ENCODE results near the gene SLC51B. TPM values are rescaled to one million over a fixed set of nuclear protein-coding genes. Genes with fewer than 3 reads are reported as not detected.

SLC51B gene
- total RNA-seq, 2 experiments from 2014 or later: not detected

DNA sequence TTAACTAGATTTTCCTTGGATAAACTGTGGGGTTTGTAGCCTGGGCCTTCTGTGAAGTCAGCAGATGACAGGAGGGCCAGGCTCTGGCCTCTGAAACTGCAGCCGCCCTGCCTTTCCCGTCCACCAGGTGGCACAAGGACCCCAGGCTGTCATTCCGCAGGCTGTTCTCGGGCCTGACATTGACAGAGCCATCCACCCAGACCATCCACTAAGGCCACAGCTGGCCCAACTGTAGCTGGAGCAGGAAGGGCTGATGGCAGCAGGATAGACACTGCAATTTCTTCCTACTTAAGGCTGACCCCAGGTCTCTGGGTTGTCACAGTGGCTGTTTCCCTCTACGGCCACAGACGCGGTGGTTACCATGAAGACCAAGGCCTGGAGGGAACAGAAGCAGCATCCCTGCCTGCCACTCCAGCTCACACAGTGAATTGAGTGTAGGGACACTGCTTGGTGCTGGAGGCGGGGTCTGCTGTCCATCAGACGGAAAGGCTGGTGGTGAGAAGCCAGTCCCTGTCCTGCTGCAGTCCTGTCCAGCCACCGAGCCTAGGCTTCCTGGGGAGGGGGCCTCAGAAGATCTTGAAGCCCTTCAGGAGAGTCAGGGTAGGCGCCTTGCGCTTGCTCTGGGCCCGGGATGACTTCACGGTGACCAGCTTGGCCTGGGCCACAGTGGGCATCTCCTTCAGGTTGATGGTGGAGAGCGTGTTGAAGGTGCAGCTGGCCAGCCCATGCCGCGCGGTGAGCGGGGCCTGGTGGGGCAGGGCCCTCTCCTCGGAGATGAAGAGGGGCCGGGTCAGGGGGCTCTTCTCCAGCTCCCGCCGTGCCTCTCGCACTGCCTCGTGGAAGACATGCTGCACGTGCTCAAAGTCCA lies 9.4 kb downstream of the SLC51B start:
- Histone ChIP-seq H3K4me3 (ENCODE audit: low read depth, low read length, poor library complexity, severe bottlenecking) (no peak overlapping the region), H4K20me1 (ENCODE audit: insufficient read depth, low read length) (no peaks in the 10 kb centered on the region), H2AFZ (ENCODE audit: low read length) (no peak overlapping the region; the same call in 1 of the 2 replicates), H3K27ac (ENCODE audit: low read depth, low read length, poor library complexity, severe bottlenecking) (no peak overlapping the region), H3K9me3 (ENCODE audit: low read length) (no peaks in the 10 kb centered on the region), H3K36me3 (ENCODE audit: insufficient read depth, low read length) (no peaks in the 10 kb centered on the region), H3K4me1 (ENCODE audit: insufficient read depth, low read length, poor library complexity, severe bottlenecking) (peaks cover 17% of the 10 kb centered on the region), H3K79me2 (ENCODE audit: insufficient read depth, low read depth, low read length) (no peaks in the 10 kb centered on the region), H3K4me2 (ENCODE audit: low read length) (no peak overlapping the region), H3K9me2 (ENCODE audit: insufficient read depth, low read length) (no peaks in the 10 kb centered on the region)
- TF ChIP-seq, protein P1, sequence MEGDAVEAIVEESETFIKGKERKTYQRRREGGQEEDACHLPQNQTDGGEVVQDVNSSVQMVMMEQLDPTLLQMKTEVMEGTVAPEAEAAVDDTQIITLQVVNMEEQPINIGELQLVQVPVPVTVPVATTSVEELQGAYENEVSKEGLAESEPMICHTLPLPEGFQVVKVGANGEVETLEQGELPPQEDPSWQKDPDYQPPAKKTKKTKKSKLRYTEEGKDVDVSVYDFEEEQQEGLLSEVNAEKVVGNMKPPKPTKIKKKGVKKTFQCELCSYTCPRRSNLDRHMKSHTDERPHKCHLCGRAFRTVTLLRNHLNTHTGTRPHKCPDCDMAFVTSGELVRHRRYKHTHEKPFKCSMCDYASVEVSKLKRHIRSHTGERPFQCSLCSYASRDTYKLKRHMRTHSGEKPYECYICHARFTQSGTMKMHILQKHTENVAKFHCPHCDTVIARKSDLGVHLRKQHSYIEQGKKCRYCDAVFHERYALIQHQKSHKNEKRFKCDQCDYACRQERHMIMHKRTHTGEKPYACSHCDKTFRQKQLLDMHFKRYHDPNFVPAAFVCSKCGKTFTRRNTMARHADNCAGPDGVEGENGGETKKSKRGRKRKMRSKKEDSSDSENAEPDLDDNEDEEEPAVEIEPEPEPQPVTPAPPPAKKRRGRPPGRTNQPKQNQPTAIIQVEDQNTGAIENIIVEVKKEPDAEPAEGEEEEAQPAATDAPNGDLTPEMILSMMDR (conservative IDR thresholded peaks at IDR 0.05; ENCODE audit: low read length): peak; percentile 85
- no peak for TF ChIP-seq EZH2phosphoT487 (IDR thresholded peaks at IDR 0.05; ENCODE audit: borderline replicate concordance, low read depth, low read length)
- no TSS peak for BruUV-seq (replicated peaks)
- POLR2A ChIA-PET: interaction anchor here (0.8 kb wide), 1 partner anchor 243 kb away, joined by 3 read pairs; no protein-coding TSS in a partner anchor
- peak; percentile 70 for DNase-seq (ENCODE audit: low spot score)
- CTCF ChIA-PET (ENCODE audit: unreplicated experiment): no interaction called here
- intact Hi-C loops (cut with micrococcal nuclease; ENCODE audit: unreplicated experiment): loop anchor here (1.0 to 2.0 kb wide), 4 partner anchors 21 to 243 kb away; no protein-coding TSS in a partner anchor

DNA sequence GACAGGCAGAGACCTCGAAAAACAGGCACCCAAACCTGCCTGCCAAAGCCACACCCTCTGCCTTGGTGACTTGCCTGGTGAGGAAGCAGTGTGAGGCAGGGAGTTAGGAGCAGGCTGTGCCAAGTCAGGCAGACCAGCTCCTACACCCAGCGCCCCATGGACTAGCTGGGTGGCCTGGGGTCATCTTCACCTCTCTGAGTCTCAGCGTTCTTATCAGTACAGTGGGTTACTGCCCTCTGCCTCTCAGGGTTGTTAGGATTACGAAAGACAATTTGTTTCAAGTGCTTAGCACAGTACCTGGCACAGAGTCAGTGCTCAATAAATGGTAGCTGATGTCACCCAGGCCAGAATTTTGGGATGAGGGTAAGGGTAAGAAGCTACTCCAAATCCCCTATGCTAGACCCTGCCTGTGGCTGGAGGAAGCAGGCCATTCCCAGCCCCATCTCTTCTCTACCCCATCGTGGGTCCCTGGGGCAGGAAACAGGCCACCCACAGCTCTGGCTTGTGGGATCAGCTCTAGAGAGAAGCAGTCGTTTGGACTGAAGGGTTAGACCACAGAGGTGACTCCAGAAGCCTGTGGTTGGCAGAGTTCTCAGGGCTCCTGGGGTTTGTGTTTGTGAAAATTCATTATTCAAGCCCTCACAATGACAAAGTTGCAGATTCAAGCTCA lies 10.1 kb downstream of the SLC51B start:
- Histone ChIP-seq H3K9me3 (ENCODE audit: low read length) (no peaks in the 10 kb centered on the region), H3K4me2 (ENCODE audit: low read length) (no peak overlapping the region), H3K4me3 (ENCODE audit: low read depth, low read length, poor library complexity, severe bottlenecking) (no peak overlapping the region), H3K27ac (ENCODE audit: low read depth, low read length, poor library complexity, severe bottlenecking) (no peak overlapping the region), H3K9me2 (ENCODE audit: insufficient read depth, low read length) (no peaks in the 10 kb centered on the region), H2AFZ (ENCODE audit: low read length) (no peak overlapping the region), H4K20me1 (ENCODE audit: insufficient read depth, low read length) (no peaks in the 10 kb centered on the region), H3K36me3 (ENCODE audit: insufficient read depth, low read length) (no peaks in the 10 kb centered on the region), H3K4me1 (ENCODE audit: insufficient read depth, low read length, poor library complexity, severe bottlenecking) (peaks cover 11% of the 10 kb centered on the region), H3K79me2 (ENCODE audit: insufficient read depth, low read depth, low read length) (no peaks in the 10 kb centered on the region)
- DNase-seq (ENCODE audit: low spot score): no peak
- ChIA-PET POLR2A (interaction anchor here (0.8 kb wide), 1 partner anchor 242 kb away, joined by 3 read pairs; no protein-coding TSS in a partner anchor), CTCF (ENCODE audit: unreplicated experiment) (interaction anchor here (0.6 kb wide), 1 partner anchor 18 kb away, joined by 3 read pairs; no protein-coding TSS in a partner anchor)
- no TSS peak for BruUV-seq (replicated peaks)
- intact Hi-C loops (cut with micrococcal nuclease; ENCODE audit: unreplicated experiment): loop anchor here (2.0 kb wide), 1 partner anchor 31 kb away; no protein-coding TSS in a partner anchor
- no peak for TF ChIP-seq EZH2phosphoT487 (IDR thresholded peaks at IDR 0.05; ENCODE audit: borderline replicate concordance, low read depth, low read length)
- TF ChIP-seq, protein P1 (conservative IDR thresholded peaks at IDR 0.05; ENCODE audit: low read length): no peak

Measured in OCI-LY7 (cell line).